Left renal cortex interstitium (tissue), 4 donors: ENCODE data around the gene TFB2M. TPM values are rescaled to one million over a fixed set of nuclear protein-coding genes. Genes with fewer than 3 reads are reported as not detected.

Experiments used
- DNase-seq, 4 donors: peaks; one replicate each; pipeline ENCODE4 v3.0.0-alpha.2; 2013; ENCODE audit warnings: low read depth in 4 of 4, low spot score in 2 of 4, missing footprints in 1 of 4
- polyA plus RNA-seq, 4 donors: library from polyadenylated mRNA; unstranded; fragments of 120-200 nt; gene quantifications; one replicate each; pipeline ENCODE4 v1.2.1, GENCODE V29; 2013; ENCODE audit not compliant: insufficient read length in 4 of 4

TFB2M gene
- polyA plus RNA-seq, 4 donors, result 18.0 to 23.2 (median 21.1) TPM

DNA sequence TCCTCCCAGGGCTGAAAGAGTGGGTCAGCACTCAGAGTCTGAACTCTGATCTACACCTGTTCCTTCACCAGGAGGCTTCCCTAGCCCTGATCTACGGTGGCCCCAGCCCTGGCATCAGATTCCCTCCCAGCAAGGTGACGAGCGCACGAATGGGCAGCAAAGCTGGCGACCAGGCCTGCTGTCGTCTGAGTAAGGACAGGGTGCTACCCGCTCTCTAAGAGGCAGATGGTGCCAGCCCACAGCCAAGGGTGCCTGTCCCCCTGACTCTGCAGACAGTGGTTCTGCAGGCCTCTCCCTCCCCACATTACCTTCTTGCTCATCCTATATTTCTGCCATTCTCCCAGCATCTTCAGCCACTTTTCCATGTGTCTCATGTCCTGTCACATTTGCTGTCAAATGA is 48.7 kb downstream of the TFB2M start:
- no peak for DNase-seq

DNA sequence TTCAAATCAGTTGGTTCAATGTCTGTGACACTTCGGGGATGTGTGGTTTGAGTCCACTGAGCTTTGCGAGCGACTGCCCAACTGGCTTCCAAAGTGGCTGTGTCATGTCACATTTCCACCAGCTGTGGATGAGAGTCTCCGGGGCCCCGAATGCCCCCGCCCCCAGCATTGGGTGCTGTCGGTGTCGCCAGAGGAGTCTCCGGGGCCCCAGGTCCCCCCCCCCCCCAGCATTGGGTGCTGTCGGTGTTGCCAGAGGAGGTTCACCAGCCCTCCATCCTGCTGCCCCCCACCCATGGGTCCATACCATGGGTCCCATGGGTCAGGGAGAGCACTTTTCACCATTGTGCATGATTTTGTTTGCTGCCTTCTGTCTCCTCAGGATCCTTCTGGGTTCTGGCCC is 49.9 kb downstream of the TFB2M start:
- DNase-seq, result no peak

DNA sequence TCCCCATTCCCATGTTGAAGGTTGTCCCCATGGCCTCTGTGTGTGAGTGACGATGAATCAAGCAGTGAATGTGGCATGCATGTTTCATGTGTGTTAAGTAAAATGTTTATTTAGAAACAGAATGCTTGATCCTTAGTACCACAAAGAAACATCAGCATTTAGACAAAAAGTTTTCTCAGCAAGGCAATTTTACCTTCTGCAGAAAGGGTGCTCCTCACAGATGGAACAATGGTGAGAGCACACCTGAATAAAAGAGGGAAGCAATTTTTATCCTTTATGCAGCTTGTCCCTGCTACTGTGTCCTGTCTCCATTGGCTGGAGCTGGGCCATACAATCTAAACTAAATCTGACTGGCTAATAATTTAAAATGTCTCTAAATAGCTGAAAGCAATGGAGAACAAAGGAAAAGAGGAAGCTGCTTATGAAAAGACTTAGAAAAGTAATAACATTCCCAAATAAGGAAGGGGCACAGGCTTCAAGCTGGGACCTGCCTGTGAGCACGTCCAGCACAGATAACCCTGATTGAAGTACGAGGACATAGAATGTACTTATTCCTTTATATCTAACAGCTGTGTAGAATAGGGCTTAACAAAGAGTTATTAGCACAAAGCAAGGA is 50.6 kb downstream of the TFB2M start:
- DNase-seq, result no peak

DNA sequence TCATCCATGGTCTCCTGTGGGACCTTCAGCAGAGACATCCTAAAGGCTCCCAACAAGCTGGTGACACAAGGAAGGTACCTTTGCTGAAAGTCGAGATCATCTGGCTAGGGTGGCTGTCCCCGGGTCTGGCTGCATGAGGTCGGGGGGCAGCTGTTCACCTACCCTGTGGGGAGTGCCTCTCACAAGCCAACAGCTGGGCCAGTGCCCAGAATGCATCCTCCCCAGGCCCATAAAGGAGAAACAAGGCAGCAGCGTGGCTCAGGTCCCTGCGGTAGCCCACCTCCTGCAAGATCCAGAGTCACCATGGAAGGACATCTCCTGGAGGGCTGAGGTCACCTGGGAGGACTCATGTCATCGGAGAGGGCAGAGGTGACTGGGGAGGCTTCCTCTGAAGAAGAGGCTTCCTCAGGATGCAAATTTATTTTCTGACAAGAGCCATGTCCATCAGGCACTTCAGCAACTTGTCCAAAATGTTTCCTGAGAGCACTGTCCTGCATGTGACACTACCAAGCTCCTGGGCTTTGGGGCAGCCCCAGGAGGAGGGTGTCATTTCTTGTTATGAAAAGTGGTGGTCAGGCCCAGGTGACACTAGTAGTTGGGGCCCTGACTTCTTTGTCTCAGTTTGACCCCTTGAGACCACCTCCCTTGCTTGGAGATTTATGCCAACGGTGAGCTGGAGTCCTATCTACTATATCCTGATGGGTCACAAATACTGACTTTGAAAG is 52.3 kb downstream of the TFB2M start:
- DNase-seq, result no peak

DNA sequence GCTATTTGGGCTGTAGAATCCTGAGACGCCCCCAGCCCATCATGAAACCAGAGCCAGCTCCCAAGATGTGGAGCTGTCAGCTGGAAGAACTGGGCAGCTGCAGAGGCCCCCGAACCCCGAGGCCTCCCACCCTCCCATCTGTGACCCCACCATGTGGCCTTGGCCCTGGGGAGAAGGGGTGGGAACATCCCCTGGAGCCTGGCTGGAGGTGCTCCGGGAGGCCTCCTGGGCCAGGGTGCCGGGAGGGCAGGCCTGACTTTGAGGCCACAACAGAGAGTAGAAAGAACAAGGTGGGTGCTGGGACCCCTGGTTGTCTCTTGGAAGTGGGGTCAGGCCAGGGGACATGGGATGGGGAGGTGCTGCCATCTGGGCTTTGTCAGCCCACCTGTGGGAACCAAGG is 53.0 kb downstream of the TFB2M start:
- DNase-seq, result no peak

DNA sequence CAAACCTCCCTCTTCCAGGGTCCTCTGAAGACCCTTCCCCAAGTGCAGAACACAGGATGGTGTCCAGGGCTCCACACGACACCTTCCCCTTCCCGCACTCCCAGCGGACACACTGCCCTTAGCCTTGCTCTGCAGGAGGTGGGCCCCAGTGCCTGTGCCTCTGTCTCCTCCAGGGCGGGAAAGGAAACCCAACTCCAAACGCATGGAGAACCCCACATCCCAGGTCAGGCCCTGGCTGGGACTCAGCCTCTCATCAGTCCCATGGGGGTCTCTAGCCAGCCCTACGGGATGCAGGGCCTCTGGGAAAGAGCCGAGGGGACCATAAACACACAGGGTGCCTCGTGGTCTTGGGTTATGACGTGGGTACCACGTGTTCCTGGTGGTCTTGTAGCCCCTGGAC is 53.4 kb downstream of the TFB2M start:
- DNase-seq, result no peak

DNA sequence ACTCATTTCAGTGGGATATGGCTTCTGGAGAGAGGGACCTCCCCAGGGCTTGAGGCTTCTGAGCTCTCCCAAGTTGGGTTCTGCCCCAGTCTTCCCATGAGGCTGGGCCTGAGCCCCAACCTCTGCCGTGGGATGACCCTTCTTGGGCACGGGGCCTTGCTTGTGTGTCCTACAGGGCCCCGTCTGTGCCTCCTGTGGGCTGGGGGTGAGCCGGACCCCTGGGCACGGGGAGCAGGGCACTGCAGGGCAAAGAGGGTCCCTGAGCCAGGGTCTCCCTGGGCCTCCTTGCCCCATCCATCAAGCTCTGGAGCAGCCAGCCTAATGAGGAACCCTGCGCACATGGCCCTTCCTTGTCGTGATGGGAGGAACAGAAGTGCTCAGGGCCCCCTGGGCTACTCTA is 53.8 kb downstream of the TFB2M start:
- no peak for DNase-seq

DNA sequence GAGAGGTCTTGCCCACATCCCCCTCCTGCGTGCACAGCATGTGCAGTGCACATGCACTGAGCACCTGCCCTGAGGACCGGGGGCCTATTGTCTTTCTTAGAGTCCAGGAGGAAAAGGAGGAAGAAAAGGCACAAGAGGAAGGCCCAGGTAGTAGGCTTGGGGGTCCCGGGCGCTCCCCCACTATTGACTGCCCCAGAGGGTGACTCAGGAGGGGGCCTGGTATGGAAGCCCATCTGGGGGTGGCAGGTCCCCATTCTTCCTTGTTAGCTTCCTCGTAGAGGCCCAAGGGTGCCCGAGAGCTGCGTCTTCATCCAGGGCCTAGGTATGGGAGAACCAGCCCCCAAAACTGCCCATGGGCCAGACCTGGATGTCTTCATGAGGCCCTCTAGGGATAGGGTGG is 54.9 kb downstream of the TFB2M start:
- DNase-seq, result no peak

DNA sequence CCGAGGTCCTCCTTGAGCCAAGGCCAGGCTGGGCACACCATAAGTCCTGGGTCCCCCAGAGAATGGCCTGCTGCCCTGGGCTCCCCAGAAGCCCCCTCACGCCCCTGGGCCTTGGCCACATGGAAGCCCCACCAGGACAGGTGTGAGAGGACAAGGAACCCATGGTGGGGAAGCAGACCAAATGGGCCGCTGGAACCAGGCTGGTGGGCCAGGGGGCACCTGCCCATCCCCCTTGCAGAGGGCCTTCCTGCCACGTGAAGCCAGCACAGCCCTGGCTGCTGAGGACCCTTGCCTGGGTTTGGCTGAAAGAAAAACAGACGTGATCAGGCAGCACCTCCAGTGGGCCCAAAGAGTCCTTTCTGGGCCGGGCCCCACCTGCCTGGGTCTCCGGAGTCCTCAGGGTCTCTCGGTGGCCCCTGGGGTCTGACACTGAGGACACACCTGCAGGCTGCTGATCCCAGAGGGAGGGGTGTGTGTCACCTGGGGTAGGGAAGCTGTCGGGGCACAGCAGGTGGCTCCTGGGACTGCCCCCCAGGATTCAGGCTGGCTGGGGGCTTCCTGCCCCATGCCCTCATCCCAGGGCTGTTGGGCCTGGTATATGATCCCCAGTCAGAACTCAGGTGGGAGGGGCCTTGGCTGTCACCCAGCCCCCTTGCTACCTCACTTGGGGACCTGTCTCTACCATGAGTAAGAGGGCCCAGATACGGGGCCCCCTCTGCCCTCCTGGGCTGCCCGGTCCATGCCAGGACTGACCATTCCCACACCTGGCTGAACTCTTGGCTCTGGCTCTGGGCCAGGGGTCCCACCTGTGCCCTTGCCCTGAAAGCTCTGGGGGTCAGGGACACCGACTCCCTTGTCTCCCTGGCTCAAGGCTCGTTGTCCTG is 55.7 kb downstream of the TFB2M start:
- DNase-seq, result no peak

DNA sequence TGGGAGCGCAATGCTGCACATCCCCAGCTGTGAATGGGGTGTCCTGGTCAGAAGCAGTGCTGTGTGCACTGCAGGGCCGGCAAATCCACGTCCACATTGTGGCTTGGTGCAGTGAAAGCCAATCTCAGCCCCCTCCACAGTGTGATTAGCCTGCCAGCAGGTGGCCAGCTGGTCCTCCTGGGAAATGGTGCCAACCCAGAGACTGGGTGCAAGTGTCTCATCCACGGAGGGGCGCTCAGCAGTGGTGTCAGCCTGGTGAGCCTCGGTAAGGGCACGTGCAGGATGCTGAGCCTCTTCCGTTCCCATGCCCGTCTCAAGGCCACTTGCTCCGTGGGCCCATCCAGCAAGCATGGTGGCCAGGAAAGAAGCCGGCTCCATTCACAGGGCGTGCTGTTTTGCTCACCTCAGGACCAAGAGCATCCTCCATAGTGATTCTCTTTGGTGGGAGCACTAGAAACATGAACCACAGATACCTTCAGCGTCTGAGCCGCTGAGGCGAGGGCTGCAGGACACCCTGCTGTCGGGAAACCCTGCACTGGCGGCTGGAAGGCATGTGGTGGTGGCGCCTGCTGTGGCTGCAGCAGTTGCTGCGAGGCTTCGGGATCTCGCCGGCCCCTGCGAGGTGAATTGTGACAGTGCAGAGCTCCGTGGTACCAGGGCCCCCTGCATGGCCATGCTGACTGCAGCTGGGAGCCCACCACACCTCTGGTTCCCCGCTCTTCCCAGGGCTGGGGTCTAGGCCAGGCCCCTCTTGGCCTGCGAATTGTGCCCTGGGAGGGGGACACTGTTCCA is 57.0 kb downstream of the TFB2M start:
- DNase-seq, result no peak

DNA sequence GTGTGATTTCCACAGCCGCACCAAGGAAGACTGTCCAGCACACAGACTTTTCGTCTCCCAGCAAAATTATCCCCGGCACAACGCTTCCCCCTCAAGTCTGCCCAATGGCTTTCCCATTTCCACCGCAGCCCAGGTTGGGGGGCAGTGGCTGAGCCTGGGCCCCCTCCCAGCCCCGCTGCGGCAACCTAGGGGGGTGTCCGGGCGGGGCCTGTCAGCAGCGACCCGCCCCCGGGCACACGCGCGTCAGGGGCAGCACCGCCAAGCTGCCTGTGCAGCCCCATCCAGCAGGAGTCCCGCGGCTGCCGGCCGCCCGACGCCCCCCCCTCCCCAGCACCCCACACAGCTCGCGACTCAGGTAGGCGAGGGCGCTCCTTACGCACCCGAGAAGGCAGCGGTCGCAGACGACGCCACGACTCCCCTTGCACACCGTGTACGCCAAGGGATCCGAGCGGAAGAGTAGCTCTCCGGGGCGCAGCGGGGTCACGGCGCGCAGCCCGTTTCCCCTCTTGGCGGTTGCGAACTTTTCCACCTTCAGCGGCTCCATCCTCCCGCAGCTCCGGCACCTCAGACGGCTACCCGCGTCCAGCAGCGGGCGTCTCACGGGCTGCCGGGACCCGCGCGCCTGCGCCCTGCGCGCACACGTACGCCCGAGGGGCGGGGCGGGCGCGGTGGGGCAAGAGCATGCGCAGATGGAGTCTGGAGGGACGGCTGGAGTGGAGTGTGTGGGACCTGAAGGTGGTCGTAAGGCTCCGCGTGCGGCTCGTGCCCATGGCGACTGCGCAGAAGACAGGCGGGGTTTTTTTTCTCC is 59.2 kb downstream of the TFB2M start, which contains the start of gene SMYD3:
SMYD3 (minus strand) TSS at position 606 of the 808 bp plus-strand sequence.
- peak; percentile 50 to 82 (median 69) for DNase-seq

DNA sequence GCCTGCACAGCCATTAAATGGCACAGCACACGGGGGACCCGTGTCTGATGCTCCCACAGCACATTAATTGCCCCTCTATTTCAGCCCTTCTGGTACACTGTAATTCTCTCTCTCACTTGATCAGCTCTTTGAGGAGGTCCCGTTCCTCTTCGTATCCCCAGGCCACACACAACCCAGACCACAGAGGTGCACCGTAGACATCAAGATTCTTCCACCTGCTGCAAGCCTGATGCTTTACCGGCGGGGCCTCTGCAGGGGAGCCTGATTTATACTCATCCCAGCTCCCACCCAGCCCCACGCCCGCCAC is 59.7 kb downstream of the TFB2M start:
- DNase-seq, result no peak

DNA sequence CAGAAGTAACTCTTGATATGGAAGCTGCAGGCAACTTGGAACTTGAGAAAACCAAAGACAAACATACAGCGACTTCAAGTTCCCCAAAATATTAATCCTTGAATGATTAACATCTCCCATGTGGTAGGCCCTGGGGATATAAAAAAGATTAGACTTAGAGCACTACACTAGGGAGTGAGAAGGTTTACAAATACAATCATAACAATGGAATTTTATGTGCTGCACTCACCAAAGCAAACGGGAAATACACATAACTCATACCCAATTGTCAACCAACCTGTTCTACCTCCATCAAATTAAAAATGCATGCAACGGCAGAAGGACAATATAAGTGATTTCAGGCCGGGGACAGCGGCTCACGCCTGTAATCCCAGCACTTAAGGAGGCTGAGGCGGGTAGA is 62.7 kb downstream of the TFB2M start:
- no peak for DNase-seq

DNA sequence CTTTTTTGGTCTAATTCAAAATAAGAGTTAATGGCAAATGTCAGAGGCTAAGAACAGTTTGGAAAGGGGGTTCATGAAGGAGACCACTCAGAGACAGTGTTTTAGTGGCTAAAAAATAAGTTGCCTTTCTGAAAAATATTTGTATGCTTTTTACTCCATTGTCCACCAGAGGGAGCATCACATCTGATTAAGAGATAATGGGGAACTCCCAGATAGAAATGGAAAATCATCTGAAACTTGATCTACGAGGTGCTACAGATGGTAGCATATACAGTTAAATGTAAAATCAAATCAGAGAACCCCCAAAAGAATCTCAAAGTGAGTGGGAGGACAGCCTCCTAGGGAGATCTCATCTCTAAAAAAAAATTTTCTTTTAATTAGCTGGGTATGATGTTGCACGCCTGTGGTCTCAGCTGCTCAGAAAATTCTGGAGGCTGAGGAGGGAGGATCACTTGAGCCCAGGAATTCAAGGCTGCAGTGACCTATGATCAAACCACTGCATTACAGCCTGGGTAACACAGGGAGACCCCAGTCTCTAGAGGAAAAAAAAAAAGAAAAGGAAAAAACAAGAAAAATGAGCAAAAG is 68.6 kb downstream of the TFB2M start:
- DNase-seq, result peak in 1 of 4 donors; percentile 52

DNA sequence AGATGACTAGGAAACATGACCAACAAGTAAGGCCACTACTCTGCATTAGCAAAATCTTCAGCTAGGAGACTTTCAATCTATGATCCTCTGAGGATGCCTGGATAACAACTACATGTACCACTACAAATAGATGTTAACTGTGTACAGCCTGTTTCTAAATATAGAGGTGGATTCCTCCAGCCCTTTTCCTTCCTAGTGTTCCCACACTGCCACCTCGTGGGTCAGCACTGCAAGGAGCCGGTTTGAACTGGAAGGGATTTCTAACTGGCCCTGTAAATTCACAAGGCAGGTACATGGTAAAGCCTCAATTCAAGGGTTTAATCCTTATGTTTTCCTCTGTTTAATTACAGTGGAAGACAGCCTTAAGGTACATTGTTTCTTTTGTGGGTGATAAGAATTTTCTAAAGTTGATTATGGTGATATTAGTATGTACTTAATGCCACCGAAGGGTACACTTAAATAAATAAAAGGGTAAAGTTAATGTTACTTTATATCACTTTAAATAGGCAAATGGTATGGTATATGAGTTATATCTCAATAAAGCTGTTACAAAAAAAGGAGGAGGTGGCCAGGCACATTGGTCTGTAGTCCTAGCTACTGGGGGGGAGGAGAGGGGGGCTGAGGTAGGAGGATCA is 73.3 kb downstream of the TFB2M start:
- DNase-seq, result peak in 3 of 4 donors; percentile 42 to 67 (median 46)

DNA sequence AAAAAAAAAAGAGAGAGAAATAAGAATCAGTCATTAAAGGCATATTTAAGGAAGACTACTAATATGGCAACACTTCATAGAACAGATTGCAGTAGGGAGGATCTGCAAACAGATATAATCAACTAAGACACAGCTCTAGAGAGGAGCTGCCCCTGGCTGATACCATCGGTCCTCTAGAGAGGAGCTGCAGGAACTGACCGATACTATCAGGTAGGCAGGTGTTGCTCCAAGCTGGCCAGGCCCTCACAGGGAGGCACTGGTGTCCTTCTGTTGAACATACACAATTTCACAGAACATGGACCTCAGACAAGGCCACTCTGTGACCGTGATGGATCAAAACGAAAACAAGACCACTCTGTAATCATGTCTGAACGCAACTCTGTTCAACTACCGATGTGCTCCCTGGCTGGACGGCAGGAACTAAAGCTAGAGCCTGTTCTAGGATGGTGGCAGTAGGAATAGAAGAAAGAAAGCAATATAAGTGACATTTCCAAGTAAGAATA is 74.5 kb downstream of the TFB2M start:
- no peak for DNase-seq
